ENCODE data around the gene DNAH12.

DNA sequence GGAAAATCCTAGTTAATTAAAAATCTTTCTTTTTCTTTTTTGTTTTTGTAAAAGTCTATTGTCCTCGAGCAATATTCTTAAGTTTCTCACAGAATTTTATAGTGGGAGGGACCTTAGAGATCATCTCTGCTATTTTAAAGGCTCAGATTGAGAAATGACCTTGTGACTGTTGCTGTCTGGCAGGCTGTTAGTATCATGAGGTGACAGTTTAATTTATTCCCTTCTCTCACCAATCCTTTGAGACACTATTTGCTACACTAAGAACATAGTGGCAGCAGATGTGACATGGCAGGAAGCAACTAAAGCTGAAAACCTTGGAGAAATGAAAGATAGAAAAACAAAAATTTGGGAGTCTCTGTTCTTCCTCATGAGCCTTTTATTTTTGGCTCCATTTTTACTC lies 291.7 kb downstream of the DNAH12 start:
- TF ChIP-seq, protein P1, sequence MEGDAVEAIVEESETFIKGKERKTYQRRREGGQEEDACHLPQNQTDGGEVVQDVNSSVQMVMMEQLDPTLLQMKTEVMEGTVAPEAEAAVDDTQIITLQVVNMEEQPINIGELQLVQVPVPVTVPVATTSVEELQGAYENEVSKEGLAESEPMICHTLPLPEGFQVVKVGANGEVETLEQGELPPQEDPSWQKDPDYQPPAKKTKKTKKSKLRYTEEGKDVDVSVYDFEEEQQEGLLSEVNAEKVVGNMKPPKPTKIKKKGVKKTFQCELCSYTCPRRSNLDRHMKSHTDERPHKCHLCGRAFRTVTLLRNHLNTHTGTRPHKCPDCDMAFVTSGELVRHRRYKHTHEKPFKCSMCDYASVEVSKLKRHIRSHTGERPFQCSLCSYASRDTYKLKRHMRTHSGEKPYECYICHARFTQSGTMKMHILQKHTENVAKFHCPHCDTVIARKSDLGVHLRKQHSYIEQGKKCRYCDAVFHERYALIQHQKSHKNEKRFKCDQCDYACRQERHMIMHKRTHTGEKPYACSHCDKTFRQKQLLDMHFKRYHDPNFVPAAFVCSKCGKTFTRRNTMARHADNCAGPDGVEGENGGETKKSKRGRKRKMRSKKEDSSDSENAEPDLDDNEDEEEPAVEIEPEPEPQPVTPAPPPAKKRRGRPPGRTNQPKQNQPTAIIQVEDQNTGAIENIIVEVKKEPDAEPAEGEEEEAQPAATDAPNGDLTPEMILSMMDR (IDR thresholded peaks at IDR 0.05), result no peak
- no peak for TF ChIP-seq POLR2A (IDR thresholded peaks at IDR 0.05)

Measured in esophagus squamous epithelium (tissue), 4 donors.